ENCODE results near the gene CFAP53. TPM values are rescaled to one million over a fixed set of nuclear protein-coding genes. Genes with fewer than 3 reads are reported as not detected.

The CFAP53 gene
- total RNA-seq, 1 experiment from 2014 or later: 0.15 TPM

DNA sequence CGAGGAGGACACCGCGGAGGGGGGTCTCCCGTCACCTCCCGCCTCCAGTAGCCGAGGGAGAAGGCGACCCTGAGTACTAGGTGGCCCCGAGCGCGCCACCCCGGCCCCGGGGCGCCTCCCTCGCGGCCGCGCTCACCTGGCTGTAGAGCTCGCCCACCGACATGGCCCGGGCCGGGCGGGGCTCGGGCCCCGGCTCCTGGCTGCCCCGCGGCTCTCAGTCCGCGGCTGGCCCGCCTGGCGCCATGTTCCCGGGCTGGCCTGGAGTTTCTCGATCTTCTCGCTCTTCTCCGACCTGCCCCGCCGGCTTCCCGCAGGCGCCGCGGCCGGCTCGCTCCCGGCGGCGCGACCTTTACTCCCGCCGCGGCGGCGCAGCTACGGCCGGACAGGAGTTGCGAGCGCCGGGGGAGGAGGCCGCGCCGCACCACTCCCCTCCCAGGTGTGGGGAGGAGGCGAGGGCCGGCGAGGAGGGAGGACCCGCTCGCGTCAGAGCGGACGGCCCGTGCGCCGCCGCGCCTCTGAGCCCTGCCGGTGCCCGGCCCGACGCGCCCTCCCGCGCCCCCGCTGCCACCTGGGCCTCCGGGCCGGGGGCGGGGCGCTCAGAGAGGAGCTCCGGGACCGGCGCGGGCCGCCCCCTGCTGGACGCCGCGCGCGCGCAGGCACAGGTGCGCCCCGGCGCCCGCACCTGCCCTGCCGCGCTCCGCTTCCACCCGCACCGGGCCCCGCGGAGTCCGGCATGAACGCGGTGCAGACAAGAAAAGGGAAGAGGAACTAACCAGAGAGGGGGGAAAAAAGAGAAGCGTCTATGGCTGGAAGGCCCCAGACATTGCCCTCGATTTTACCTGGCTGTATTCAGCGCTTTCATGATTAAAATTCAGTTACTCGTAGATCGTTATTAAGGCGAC lies 71.4 kb downstream of the CFAP53 start, which contains the start of gene MYO5B:
Gene MYO5B (minus strand): TSS at position 517 of the 902 bp plus-strand sequence. CDS start 354 bp downstream, at position 163.
- no peak within 1 kb of the TSS for H2BK20ac ChIP-seq (ENCODE audit: low read depth, low read length, poor library complexity, severe bottlenecking)
- H3K79me2 ChIP-seq (ENCODE audit: insufficient read depth, low read length): no peaks in the 10 kb centered on the region

More for the DNA sequence above, 71.4 kb downstream of the CFAP53 start, which contains the start of gene MYO5B:
- no peak within 1 kb of the TSS for H3K9ac ChIP-seq (ENCODE audit: extremely low read depth, insufficient read length, low read length)
- no peak within 1 kb of the TSS for H4K91ac ChIP-seq (ENCODE audit: insufficient read length, low read depth, low read length)
- TF ChIP-seq, protein P1, sequence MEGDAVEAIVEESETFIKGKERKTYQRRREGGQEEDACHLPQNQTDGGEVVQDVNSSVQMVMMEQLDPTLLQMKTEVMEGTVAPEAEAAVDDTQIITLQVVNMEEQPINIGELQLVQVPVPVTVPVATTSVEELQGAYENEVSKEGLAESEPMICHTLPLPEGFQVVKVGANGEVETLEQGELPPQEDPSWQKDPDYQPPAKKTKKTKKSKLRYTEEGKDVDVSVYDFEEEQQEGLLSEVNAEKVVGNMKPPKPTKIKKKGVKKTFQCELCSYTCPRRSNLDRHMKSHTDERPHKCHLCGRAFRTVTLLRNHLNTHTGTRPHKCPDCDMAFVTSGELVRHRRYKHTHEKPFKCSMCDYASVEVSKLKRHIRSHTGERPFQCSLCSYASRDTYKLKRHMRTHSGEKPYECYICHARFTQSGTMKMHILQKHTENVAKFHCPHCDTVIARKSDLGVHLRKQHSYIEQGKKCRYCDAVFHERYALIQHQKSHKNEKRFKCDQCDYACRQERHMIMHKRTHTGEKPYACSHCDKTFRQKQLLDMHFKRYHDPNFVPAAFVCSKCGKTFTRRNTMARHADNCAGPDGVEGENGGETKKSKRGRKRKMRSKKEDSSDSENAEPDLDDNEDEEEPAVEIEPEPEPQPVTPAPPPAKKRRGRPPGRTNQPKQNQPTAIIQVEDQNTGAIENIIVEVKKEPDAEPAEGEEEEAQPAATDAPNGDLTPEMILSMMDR (conservative IDR thresholded peaks at IDR 0.05): peak; percentile 61; the same call in 2 of the 3 replicates
- peak within 1 kb of the TSS; percentile 34; the same call in 1 of the 2 replicates for H3K14ac ChIP-seq (ENCODE audit: insufficient read depth, low read length)
- WGBS (ENCODE audit: extremely low coverage, insufficient read length, low lambda C conversion rate): no CpG with 5 or more reads among the region's 115 CpGs
- H3K27me3 ChIP-seq (ENCODE audit: insufficient read depth, low read length): peaks cover 28% of the 10 kb centered on the region; the same call in 1 of the 2 replicates
- no peak within 1 kb of the TSS for H3K56ac ChIP-seq (ENCODE audit: insufficient read length, low read depth, low read length)
- Mint-ChIP-seq H3K36me3 (ENCODE audit: insufficient read depth in 1 of 3, low read depth in 3 of 3) (no peaks in the 10 kb centered on the region; a peak in 1 of 7 replicates), H3K27me3 (ENCODE audit: low read depth) (peaks cover 79% of the 10 kb centered on the region), H3K9me3 (no peaks in the 10 kb centered on the region; a peak in 1 of 5 replicates), H3K27ac (peak within 1 kb of the TSS in 1 of 3 experiments; percentile 44; a peak in 1 of 7 replicates), H3K4me3 (peak within 1 kb of the TSS; percentile 64 to 84), H3K4me1 (peaks cover 18 to 25% of the 10 kb centered on the region in 2 experiments)
- H3K23ac ChIP-seq (ENCODE audit: insufficient read length, low read depth, low read length): no peak within 1 kb of the TSS
- no peaks in the 10 kb centered on the region for H3K9me3 ChIP-seq (ENCODE audit: control insufficient read depth, low read depth, low read length)
- no peak within 1 kb of the TSS for H3K4ac ChIP-seq (ENCODE audit: low read depth, low read length)
- no peak within 1 kb of the TSS for H3K27ac ChIP-seq (ENCODE audit: insufficient read length, low read depth, low read length)
- DNase-seq: peak; percentile 73
- H2BK120ac ChIP-seq (ENCODE audit: low read depth, low read length, poor library complexity, severe bottlenecking): no peak within 1 kb of the TSS
- no peak within 1 kb of the TSS for H2AFZ ChIP-seq (ENCODE audit: low read length)
- no peak within 1 kb of the TSS for H4K5ac ChIP-seq (ENCODE audit: insufficient read length, low read depth, low read length)
- peak within 1 kb of the TSS; percentile 34 for H3K4me2 ChIP-seq (ENCODE audit: insufficient read depth, insufficient read length, low read length)
- H3T11ph ChIP-seq (ENCODE audit: low read length): no peak within 1 kb of the TSS
- H3K23me2 ChIP-seq (ENCODE audit: insufficient read length, low read depth, low read length, poor library complexity, severe bottlenecking): peaks cover 17% of the 10 kb centered on the region
- no peaks in the 10 kb centered on the region for H4K20me1 ChIP-seq (ENCODE audit: control insufficient read depth, insufficient read depth, insufficient read length)
- H2AK5ac ChIP-seq (ENCODE audit: insufficient read length, low read length): no peak within 1 kb of the TSS
- H3K79me1 ChIP-seq (ENCODE audit: insufficient read depth, low read depth, low read length, poor library complexity, severe bottlenecking): no peaks in the 10 kb centered on the region
- H2BK5ac ChIP-seq (ENCODE audit: insufficient read length, low read length): no peak within 1 kb of the TSS
- no peak within 1 kb of the TSS for H4K8ac ChIP-seq (replicated peaks; ENCODE audit: insufficient read length, low read depth, low read length)
- H3K4me1 ChIP-seq (ENCODE audit: insufficient read depth, low read length): no peaks in the 10 kb centered on the region
- H2BK12ac ChIP-seq (ENCODE audit: insufficient read length, low read depth, low read length): no peak within 1 kb of the TSS
- H2BK15ac ChIP-seq (ENCODE audit: low read depth, low read length): no peak within 1 kb of the TSS
- no peak within 1 kb of the TSS for H3K18ac ChIP-seq (ENCODE audit: insufficient read length, low read depth, low read length)
